SH-SY5Y (cell line): ENCODE measurements around the gene PDXDC1.

Experiments
- GATA2 ChIP-seq: IDR thresholded peaks from 2 replicates; pipeline ENCODE4 v1.6.1; 2011; ENCODE audit warnings: mild to moderate bottlenecking, low read depth, low read length
- GATA3 ChIP-seq: IDR thresholded peaks from 2 replicates; pipeline ENCODE4 v1.6.1; 2011; ENCODE audit warnings: low read depth, mild to moderate bottlenecking, low read length, moderate library complexity

The PDXDC1 gene

GRCh38 chr16:15032547-15033308 is 57.9 kb downstream of the PDXDC1 start:
- TF ChIP-seq GATA3: no peak
- TF ChIP-seq GATA2: no peak

DNA sequence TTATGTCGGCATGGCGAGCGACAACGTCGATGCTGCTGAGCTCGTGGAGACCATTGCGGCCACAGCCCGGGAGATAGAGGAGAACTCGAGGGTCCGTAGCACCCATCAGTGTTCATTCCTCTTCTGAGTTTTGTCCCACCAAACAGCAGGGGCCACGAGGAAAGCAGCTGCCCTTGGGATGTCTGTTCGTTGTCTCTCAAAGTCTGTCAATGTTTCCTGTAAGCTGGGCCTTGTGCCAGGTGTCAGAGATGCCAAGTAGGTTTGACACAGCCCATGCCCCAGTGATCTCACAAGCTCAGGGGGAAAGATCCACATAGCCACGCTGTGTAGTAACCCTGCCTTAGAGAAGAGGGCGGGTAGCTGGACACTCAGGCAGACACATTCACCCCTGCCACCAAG is 58.5 kb downstream of the PDXDC1 start:
- TF ChIP-seq GATA3 (no peak), GATA2 (no peak)

GRCh38 chr16:15034266-15035162 is 59.7 kb downstream of the PDXDC1 start:
- TF ChIP-seq GATA3 (no peak), GATA2 (no peak)

DNA sequence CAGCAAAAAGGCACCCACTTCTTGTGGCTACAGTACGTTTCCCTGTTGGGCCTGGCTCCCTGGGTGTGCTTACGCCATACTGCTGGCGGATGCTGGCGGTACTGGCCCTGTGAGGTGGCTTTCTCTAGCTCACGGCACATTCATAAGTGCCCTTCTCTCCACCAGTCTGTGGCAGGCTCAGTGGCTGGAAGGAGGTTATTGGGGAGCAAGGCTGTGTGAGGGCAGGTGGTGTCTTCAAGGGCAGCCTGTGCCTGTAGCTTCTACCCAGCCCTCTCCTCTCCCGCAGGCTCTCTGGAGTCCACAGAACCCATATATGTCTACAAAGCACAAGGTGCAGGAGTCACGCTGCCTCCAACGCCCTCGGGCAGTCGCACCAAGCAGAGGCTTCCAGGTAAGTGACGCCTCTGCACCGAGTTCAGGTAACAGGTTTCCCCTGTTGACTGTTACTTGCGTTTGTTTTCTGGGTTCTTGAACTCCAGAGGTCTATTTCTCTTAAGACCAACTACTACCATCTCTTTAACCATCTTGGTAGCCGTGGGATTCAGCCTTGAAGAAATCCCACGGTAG is 60.4 kb downstream of the PDXDC1 start:
- TF ChIP-seq GATA3: no peak
- TF ChIP-seq GATA2: no peak

GRCh38 chr16:15037003-15037402 is 62.2 kb downstream of the PDXDC1 start:
- TF ChIP-seq GATA3 (no peak), GATA2 (no peak)

GRCh38 chr16:15037745-15038144 is 62.9 kb downstream of the PDXDC1 start:
- TF ChIP-seq GATA3 (no peak), GATA2 (no peak)

- TF ChIP-seq GATA3 (no peak), GATA2 (no peak)
These were observed 63.9 kb downstream of the PDXDC1 start for GRCh38 chr16:15038689-15039088.

DNA sequence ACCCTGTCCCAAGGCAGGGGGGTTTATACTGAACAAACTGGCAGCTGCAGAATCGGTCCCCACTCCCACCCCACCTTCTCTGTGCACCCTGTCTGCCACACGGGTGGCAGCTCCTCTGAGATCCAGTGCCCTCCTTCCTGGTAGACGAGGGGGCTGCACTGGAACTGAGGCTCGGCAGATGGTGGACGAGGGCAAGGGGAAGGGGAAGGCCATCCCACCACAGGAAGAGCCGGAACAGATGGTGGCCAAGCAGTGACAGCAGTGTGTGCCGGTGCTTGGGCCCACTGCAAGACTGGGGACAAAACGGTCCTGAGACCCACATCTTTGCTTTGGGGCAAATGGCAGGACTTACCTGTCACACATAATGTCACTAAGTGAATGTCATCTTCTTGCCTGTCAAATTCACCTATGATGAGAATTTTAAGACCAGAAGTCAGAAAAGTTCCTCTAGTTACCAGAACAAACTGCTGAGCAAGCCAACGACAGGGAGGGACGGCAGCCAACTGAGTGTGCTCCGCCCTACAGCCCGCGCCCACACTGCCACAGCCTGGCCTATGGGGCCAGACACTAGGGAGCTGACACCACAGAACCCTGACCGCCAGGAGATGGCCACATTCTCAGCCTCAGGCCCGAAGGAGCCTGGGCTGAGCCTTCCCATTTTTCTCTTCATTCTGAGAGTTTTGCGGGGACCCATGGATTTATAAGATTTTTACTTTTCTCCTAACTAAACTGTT is 66.6 kb downstream of the PDXDC1 start:
- TF ChIP-seq GATA2 (no peak), GATA3 (no peak)

- TF ChIP-seq GATA3: no peak
- TF ChIP-seq GATA2: no peak
These were observed 68.5 kb downstream of the PDXDC1 start for GRCh38 chr16:15043344-15043743.

DNA sequence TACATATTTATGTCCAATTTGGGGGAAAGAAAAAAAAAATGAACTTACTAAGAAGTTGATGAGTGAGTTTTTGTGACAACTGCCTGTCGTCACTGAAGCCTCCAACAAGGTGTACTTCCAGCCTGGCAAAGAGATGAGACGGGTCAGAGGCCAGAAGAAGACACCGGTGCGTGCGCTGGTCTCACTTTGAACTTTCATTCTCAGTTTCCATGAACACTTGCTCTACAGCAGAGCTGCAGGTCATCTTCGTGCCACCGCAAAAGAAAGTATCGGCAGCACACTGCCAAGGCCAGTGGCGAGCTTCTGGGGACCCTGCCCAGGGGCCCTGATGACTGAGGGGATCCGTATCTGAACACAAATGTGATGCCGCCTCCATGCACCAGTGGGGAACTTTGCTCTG is 69.5 kb downstream of the PDXDC1 start:
- TF ChIP-seq GATA3 (no peak), GATA2 (no peak)

DNA sequence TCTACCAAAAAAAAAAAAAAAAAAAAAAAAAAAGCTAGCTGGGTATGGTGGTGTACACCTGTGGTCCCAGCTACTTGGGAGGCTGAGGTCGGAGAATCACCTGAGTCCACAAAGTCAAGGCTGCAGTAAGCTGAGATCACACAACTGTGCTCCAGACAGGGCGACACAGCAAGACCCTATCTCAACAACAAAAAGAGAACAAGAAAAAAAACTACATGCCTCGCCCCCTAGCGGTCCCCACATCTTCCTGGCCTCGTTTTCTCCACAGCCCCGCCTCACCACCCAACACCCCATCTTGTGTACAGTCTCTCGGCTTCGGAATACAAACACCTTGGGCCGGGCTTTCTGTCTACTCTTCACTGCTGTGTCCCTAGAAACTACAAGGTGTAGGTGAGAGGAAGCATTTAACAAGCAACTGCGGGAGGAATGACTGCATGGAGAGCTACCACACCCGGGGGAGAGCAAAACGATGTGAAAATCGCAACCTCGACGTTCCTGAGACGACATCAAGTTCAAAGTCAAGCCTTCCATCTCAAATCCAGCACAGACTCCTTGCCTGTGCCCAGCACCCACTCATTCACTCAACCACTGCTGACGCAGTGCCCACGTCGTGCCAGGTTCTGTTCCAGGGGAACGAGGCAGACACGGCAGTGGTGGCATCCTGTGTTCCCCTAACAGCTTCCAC is 72.0 kb downstream of the PDXDC1 start:
- no peak for TF ChIP-seq GATA2
- TF ChIP-seq GATA3: no peak

DNA sequence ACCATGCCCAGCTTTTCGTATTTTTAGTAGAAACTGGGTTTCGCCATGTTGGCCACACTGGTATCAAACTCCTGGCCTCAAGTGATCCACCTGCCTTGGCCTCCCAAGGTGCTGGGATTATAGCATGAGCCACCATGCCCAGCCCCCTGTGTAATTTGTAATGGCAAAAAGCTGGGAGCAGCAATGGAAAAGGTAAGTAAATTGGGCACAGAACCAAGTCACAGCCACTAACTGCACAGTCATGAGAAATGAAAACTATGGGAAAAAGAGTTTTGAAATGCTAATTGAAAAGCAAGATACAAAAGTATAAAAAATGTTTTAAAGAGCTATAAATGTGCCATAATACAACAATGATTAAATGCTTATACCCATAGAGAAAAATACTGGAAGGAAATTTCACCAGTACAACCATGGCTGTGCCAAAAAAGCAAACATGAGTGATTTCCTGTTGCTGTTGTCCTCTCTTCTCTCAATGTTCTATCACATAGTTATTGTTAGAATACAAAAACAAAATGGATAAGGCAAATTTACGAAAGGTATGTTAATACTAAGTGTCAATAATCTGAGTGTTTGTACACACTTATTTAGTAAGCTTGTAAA is 74.9 kb downstream of the PDXDC1 start:
- TF ChIP-seq GATA3: no peak
- no peak for TF ChIP-seq GATA2

DNA sequence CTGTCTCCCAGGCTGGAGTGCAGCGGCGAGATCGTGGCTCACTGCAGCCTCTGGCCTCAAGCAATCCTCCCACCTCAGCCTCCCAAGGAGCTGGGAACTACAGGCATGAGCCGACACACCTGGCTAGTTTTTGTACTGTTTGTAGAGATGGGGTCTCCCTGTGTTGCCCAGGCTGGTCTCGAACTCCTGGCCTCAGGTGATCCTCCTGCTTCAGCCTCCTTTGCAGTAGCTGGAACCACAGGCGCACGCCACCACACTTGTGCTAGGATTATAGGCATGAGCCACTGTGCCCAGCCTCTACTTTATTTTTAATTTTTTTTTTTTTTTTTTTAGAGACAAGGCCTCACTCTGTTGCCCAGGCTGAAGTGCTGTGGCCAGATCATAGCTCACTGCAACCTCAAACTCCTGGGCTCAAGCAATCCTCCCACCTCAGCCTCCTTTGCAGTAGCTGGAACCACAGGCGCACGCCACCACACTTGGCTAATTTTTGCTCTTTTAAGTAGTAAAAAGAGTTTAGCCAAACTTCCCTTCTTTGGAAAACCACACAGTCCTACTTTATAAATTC is 76.6 kb downstream of the PDXDC1 start:
- TF ChIP-seq GATA3 (no peak), GATA2 (no peak)
